ENCODE results near the gene FMNL2. TPM values are rescaled to one million over a fixed set of nuclear protein-coding genes. Genes with fewer than 3 reads are reported as not detected.

FMNL2 gene
- total RNA-seq, 1 experiment from 2014 or later = 33.6 TPM

DNA sequence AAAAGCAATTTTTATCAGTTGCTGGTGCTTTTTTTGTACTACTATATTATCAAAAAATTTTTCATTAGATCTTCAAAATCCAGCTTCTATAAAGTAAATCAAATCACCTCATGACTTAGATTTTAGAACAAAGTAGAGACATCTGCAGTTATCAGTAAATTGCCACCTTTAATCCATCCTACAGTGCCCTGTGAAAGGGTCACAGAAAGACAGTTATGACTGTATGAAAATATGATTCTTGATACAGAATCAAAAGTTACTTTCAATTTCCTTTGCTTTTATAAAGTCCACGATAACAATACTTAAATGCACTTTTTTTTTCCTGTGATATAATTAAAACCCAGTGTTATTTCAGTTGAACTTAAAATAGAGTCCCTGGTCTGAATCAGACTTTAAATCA lies 320.9 kb downstream of the FMNL2 start:
- Histone ChIP-seq H3K4me1 (ENCODE audit: control insufficient read depth, insufficient read depth, low read length) (no peaks in the 10 kb centered on the region), H3K9me3 (ENCODE audit: control insufficient read depth, insufficient read depth, low read depth, low read length) (no peaks in the 10 kb centered on the region), H3K27me3 (ENCODE audit: control insufficient read depth, insufficient read depth, low read length) (no peaks in the 10 kb centered on the region), H3K4me3 (ENCODE audit: low read depth in 2 of 2, low read length in 2 of 2) (no peak overlapping the region), H3K36me3 (ENCODE audit: control insufficient read depth, insufficient read depth, low read length) (peaks cover 67% of the 10 kb centered on the region), H3K27ac (ENCODE audit: low read length) (no peak overlapping the region)
- CTCF ChIA-PET = no interaction called here
- POLR2A ChIA-PET = no interaction called here
- TSS peak; percentile 27 for BruUV-seq (replicated peaks)
- intact Hi-C loops (cut with micrococcal nuclease; ENCODE audit: unreplicated experiment) (no loop called here), in situ Hi-C loops (cut with HindIII; ENCODE audit: low pct_unique_long_range_greater_than_20kb, low sequenced_read_pairs) (no loop called here)
- DNase-seq (ENCODE audit: low read depth, low spot score) = no peak
- ATAC-seq = no peak
- TF ChIP-seq TCF7L2 (IDR thresholded peaks at IDR 0.05; ENCODE audit: low read depth, low read length) (no peak), POLR2AphosphoS5 (IDR thresholded peaks at IDR 0.05; ENCODE audit: low read depth, low read length) (no peak), SIN3A (IDR thresholded peaks at IDR 0.05; ENCODE audit: borderline replicate concordance, insufficient read depth, low read depth, low read length) (no peak)
- TF ChIP-seq, protein P1, sequence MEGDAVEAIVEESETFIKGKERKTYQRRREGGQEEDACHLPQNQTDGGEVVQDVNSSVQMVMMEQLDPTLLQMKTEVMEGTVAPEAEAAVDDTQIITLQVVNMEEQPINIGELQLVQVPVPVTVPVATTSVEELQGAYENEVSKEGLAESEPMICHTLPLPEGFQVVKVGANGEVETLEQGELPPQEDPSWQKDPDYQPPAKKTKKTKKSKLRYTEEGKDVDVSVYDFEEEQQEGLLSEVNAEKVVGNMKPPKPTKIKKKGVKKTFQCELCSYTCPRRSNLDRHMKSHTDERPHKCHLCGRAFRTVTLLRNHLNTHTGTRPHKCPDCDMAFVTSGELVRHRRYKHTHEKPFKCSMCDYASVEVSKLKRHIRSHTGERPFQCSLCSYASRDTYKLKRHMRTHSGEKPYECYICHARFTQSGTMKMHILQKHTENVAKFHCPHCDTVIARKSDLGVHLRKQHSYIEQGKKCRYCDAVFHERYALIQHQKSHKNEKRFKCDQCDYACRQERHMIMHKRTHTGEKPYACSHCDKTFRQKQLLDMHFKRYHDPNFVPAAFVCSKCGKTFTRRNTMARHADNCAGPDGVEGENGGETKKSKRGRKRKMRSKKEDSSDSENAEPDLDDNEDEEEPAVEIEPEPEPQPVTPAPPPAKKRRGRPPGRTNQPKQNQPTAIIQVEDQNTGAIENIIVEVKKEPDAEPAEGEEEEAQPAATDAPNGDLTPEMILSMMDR (IDR thresholded peaks at IDR 0.05) = no peak
- TF ChIP-seq, protein P2, sequence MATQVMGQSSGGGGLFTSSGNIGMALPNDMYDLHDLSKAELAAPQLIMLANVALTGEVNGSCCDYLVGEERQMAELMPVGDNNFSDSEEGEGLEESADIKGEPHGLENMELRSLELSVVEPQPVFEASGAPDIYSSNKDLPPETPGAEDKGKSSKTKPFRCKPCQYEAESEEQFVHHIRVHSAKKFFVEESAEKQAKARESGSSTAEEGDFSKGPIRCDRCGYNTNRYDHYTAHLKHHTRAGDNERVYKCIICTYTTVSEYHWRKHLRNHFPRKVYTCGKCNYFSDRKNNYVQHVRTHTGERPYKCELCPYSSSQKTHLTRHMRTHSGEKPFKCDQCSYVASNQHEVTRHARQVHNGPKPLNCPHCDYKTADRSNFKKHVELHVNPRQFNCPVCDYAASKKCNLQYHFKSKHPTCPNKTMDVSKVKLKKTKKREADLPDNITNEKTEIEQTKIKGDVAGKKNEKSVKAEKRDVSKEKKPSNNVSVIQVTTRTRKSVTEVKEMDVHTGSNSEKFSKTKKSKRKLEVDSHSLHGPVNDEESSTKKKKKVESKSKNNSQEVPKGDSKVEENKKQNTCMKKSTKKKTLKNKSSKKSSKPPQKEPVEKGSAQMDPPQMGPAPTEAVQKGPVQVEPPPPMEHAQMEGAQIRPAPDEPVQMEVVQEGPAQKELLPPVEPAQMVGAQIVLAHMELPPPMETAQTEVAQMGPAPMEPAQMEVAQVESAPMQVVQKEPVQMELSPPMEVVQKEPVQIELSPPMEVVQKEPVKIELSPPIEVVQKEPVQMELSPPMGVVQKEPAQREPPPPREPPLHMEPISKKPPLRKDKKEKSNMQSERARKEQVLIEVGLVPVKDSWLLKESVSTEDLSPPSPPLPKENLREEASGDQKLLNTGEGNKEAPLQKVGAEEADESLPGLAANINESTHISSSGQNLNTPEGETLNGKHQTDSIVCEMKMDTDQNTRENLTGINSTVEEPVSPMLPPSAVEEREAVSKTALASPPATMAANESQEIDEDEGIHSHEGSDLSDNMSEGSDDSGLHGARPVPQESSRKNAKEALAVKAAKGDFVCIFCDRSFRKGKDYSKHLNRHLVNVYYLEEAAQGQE (IDR thresholded peaks at IDR 0.05; ENCODE audit: insufficient read depth in 1 of 2, low read depth in 2 of 2, low read length in 1 of 2) = no peak

DNA sequence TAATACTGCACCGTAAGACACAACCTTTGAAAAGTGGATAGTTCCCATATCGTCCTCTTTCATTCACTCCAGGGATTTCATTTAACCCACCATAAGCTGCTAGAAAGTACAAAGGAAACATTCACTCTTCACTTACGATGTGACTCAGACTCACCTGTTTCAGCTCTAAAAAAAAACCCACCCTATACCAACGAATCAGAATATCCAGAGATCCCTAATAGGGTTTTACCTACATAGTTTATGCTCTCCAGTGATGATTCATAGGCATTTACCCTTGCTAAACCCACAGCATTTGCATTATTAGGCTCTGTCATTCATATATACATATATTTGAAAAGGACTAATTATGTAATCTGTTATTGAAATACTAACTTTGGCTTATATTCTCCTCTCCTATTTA lies 322.1 kb downstream of the FMNL2 start:
- Histone ChIP-seq H3K36me3 (ENCODE audit: control insufficient read depth, insufficient read depth, low read length) (peaks cover 63% of the 10 kb centered on the region), H3K4me3 (ENCODE audit: low read depth in 2 of 2, low read length in 2 of 2) (no peak overlapping the region), H3K27me3 (ENCODE audit: control insufficient read depth, insufficient read depth, low read length) (no peaks in the 10 kb centered on the region), H3K27ac (ENCODE audit: low read length) (no peak overlapping the region), H3K4me1 (ENCODE audit: control insufficient read depth, insufficient read depth, low read length) (no peaks in the 10 kb centered on the region), H3K9me3 (ENCODE audit: control insufficient read depth, insufficient read depth, low read depth, low read length) (no peaks in the 10 kb centered on the region)
- DNase-seq (ENCODE audit: low read depth, low spot score) (no peak), ATAC-seq (no peak)
- CTCF ChIA-PET = no interaction called here
- no TSS peak for BruUV-seq (replicated peaks)
- intact Hi-C loops (cut with micrococcal nuclease; ENCODE audit: unreplicated experiment) = no loop called here
- in situ Hi-C loops (cut with HindIII; ENCODE audit: low pct_unique_long_range_greater_than_20kb, low sequenced_read_pairs) = no loop called here
- POLR2A ChIA-PET = no interaction called here
- TF ChIP-seq TCF7L2 (IDR thresholded peaks at IDR 0.05; ENCODE audit: low read depth, low read length) (no peak), SIN3A (IDR thresholded peaks at IDR 0.05; ENCODE audit: borderline replicate concordance, insufficient read depth, low read depth, low read length) (no peak), POLR2AphosphoS5 (IDR thresholded peaks at IDR 0.05; ENCODE audit: low read depth, low read length) (no peak)
- TF ChIP-seq, protein P2 (IDR thresholded peaks at IDR 0.05; ENCODE audit: insufficient read depth in 1 of 2, low read depth in 2 of 2, low read length in 1 of 2) = no peak
- TF ChIP-seq, protein P1 (IDR thresholded peaks at IDR 0.05) = no peak

Measured in Panc1 (cell line).